ENCODE results near the gene PLCH2. TPM values are rescaled to one million over a fixed set of nuclear protein-coding genes. Genes with fewer than 3 reads are reported as not detected.

The PLCH2 gene
- total and polyA plus RNA-seq, 9 of the 15 experiments (the other 6 are each of a cell fraction or from before 2014, with no cell fraction given) = 0.16 TPM; not detected in 8

GRCh38 chr1:2547210-2548067 is 71.3 kb downstream of the PLCH2 start (continued):
- TF ChIP-seq, protein P1, sequence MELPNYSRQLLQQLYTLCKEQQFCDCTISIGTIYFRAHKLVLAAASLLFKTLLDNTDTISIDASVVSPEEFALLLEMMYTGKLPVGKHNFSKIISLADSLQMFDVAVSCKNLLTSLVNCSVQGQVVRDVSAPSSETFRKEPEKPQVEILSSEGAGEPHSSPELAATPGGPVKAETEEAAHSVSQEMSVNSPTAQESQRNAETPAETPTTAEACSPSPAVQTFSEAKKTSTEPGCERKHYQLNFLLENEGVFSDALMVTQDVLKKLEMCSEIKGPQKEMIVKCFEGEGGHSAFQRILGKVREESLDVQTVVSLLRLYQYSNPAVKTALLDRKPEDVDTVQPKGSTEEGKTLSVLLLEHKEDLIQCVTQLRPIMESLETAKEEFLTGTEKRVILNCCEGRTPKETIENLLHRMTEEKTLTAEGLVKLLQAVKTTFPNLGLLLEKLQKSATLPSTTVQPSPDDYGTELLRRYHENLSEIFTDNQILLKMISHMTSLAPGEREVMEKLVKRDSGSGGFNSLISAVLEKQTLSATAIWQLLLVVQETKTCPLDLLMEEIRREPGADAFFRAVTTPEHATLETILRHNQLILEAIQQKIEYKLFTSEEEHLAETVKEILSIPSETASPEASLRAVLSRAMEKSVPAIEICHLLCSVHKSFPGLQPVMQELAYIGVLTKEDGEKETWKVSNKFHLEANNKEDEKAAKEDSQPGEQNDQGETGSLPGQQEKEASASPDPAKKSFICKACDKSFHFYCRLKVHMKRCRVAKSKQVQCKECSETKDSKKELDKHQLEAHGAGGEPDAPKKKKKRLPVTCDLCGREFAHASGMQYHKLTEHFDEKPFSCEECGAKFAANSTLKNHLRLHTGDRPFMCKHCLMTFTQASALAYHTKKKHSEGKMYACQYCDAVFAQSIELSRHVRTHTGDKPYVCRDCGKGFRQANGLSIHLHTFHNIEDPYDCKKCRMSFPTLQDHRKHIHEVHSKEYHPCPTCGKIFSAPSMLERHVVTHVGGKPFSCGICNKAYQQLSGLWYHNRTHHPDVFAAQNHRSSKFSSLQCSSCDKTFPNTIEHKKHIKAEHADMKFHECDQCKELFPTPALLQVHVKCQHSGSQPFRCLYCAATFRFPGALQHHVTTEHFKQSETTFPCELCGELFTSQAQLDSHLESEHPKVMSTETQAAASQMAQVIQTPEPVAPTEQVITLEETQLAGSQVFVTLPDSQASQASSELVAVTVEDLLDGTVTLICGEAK (IDR thresholded peaks at IDR 0.05) = no peak
- TF ChIP-seq, protein P1 (CRISPR knock-in tag; IDR thresholded peaks at IDR 0.05) = no peak
- TF ChIP-seq SAP30 (IDR thresholded peaks at IDR 0.05; ENCODE audit: borderline replicate concordance, insufficient read depth, low read depth, low read length, poor library complexity, severe bottlenecking) (no peak), HIVEP1 (CRISPR knock-in tag; IDR thresholded peaks at IDR 0.05) (peak; percentile 33; the same call in 1 of the 2 replicates), ZNF384 (IDR thresholded peaks at IDR 0.05; ENCODE audit: low read depth, low read length) (no peak), THAP7 (CRISPR knock-in tag; IDR thresholded peaks at IDR 0.05) (no peak), CTBP1 (IDR thresholded peaks at IDR 0.05; ENCODE audit: borderline replicate concordance) (no peak), ZNF740 (CRISPR knock-in tag; IDR thresholded peaks at IDR 0.05) (peak; percentile 73), ZNF740 (tag; IDR thresholded peaks at IDR 0.05) (no peak), ZNF408 (CRISPR knock-in tag; IDR thresholded peaks at IDR 0.05; ENCODE audit: low read depth) (no peak), MYC (IDR thresholded peaks at IDR 0.05; ENCODE audit: low read depth, low read length) (no peak), MYC (CRISPR knock-in tag; IDR thresholded peaks at IDR 0.05; ENCODE audit: borderline replicate concordance, low read depth) (peak; percentile 37; the same call in 1 of the 2 replicates), ZNF23 (CRISPR knock-in tag; IDR thresholded peaks at IDR 0.05) (no peak)
- TF ChIP-seq, protein P2, sequence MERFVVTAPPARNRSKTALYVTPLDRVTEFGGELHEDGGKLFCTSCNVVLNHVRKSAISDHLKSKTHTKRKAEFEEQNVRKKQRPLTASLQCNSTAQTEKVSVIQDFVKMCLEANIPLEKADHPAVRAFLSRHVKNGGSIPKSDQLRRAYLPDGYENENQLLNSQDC (CRISPR knock-in tag; IDR thresholded peaks at IDR 0.05) = no peak
- TF ChIP-seq, protein P3, sequence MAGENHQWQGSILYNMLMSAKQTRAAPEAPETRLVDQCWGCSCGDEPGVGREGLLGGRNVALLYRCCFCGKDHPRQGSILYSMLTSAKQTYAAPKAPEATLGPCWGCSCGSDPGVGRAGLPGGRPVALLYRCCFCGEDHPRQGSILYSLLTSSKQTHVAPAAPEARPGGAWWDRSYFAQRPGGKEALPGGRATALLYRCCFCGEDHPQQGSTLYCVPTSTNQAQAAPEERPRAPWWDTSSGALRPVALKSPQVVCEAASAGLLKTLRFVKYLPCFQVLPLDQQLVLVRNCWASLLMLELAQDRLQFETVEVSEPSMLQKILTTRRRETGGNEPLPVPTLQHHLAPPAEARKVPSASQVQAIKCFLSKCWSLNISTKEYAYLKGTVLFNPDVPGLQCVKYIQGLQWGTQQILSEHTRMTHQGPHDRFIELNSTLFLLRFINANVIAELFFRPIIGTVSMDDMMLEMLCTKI (IDR thresholded peaks at IDR 0.05; ENCODE audit: partially characterized antibody) = no peak
